ENCODE data around the gene GNA12.

The GNA12 gene

GRCh38 chr7:2814946-2815874 is 28.9 kb downstream of the GNA12 start:
- no peak for TF ChIP-seq CTCF (IDR thresholded peaks at IDR 0.05; ENCODE audit: control extremely low read depth, extremely low read depth, low read depth, missing control alignments)
- POLR2A ChIA-PET: no interaction called here
- DNase-seq (ENCODE audit: extremely low spot score): no peak
- CTCF ChIA-PET: interaction anchor here (2.2 to 2.3 kb wide), 2 partner anchors 16 to 45 kb away, joined by 5 to 10 read pairs; no protein-coding TSS in a partner anchor

- TF ChIP-seq CTCF (IDR thresholded peaks at IDR 0.05; ENCODE audit: control extremely low read depth, extremely low read depth, low read depth, missing control alignments): no peak
- ChIA-PET POLR2A (no interaction called here), CTCF (interaction anchor here (1.0 to 2.3 kb wide), 4 partner anchors 16 to 44 kb away, joined by 3 to 10 read pairs (median 4); no protein-coding TSS in a partner anchor)
- DNase-seq (ENCODE audit: extremely low spot score): no peak
Measured at GRCh38 chr7:2814186-2814945, 29.7 kb downstream of the GNA12 start.

- TF ChIP-seq CTCF (IDR thresholded peaks at IDR 0.05; ENCODE audit: control extremely low read depth, extremely low read depth, low read depth, missing control alignments): no peak
- no peak for DNase-seq (ENCODE audit: extremely low spot score)
- ChIA-PET POLR2A (no interaction called here), CTCF (interaction anchor here (0.8 to 2.3 kb wide), 6 partner anchors 8 to 44 kb away, joined by 3 to 10 read pairs (median 4); no protein-coding TSS in a partner anchor)
Measured at GRCh38 chr7:2813350-2814185, 30.5 kb downstream of the GNA12 start.

- ChIA-PET POLR2A (no interaction called here), CTCF (interaction anchor here (0.8 to 2.3 kb wide), 4 partner anchors 9 to 43 kb away, joined by 3 to 10 read pairs (median 6); no protein-coding TSS in a partner anchor)
- no peak for TF ChIP-seq CTCF (IDR thresholded peaks at IDR 0.05; ENCODE audit: control extremely low read depth, extremely low read depth, low read depth, missing control alignments)
- DNase-seq (ENCODE audit: extremely low spot score): no peak
Measured at GRCh38 chr7:2812831-2813230, 31.3 kb downstream of the GNA12 start.

GRCh38 chr7:2812114-2812487 is 32.0 kb downstream of the GNA12 start:
- ChIA-PET CTCF (interaction anchor here (1.4 kb wide), 1 partner anchor 9 kb away, joined by 6 read pairs; no protein-coding TSS in a partner anchor), POLR2A (no interaction called here)
- no peak for DNase-seq (ENCODE audit: extremely low spot score)
- TF ChIP-seq CTCF (IDR thresholded peaks at IDR 0.05; ENCODE audit: control extremely low read depth, extremely low read depth, low read depth, missing control alignments): no peak

All from GM10248 (cell line).